ENCODE measurements around the gene ARHGEF7.
"Not testable (repeated sequence)": the region's sequence is repeated elsewhere in the genome, so short reads cannot be mapped to it uniquely, and the experiment has no call there.

ARHGEF7 gene

GRCh38 chr13:111230385-111230930 lies 115.3 kb downstream of the ARHGEF7 start:
- DNase-seq = no peak

GRCh38 chr13:111232191-111232590 lies 117.1 kb downstream of the ARHGEF7 start:
- DNase-seq = no peak

GRCh38 chr13:111233080-111233479 lies 118.0 kb downstream of the ARHGEF7 start:
- no peak for DNase-seq

DNA sequence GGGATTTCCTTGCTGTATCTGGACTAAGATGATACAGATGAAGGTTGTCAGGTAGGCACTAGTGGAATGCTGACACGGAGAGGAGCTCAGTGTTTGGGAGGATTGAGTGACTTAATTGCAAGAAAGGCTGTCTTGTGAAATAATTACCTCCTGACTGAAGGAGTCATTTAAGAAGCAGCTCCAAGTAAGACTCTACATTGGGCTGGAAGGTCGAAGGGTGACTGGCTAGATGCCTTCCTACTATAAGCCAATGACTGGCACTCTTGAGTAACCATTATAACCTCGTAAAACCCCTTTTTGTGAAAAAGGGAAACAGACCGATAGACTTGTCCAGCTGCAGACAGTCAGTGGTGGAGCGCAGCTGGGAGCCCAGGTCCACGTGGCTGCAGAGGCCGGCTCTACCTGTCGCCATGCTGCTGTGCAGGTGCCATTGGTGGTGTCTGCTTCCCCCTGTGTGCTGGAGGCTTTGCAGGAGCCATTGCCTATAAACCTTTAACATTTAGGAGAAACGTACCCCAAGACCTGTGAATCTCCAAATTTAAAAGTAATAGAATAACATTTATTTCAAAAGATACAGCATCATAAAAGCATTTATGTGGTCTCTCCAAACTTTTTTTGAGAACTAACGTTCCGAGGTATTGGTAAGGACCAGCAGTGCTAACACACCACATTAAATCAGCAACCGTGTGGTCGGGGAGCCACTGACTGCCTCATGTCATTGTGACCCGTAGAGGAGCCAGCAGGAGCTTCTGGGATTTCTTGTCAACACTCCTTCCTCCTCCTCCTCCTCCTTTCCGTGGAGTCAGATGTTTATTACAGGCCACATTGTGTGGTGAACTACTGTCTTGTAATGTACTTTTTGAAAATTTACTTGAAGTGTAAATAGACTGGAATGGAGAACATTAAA lies 124.9 kb downstream of the ARHGEF7 start:
- DNase-seq = no peak

DNA sequence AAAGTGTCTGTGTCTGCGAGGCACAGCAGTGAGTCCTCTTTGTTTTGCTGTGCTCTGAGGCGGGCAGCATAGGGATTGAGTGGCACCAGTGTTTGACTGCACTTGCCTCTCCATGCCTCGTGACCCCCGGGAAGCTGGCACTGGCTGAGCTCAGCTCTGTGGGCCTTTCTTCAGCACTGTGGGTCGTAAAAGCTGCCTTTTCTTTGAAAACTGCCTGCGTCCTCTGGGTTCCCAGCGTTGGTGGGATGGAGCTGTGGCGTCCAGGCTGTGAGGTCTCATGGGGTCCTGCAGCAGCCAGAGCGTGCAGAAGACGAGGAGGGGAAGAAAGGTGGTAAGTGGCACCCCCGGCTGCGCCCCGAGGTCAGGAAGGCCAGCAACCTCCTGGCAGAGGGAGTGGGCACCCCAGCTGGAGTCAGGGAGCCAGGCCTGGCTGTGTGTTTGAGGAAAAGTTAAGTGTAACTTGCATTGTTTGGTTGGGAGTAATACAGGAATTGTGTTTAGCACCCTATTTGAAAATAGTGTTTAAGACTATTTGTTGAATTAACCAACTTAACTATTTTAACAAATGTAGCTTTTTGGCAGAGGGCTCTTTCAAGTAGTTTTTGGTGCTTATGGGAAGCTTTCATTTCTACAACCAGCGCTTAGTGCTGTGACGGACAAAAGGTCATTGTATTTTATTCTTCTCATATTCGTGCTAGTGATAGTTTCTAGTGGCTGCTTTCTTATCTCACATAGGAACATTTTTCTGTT lies 126.1 kb downstream of the ARHGEF7 start:
- no peak for DNase-seq

- no peak for DNase-seq
Observed at GRCh38 chr13:111241862-111242261, 126.8 kb downstream of the ARHGEF7 start.

- DNase-seq = no peak
Observed at GRCh38 chr13:111242585-111242984, 127.5 kb downstream of the ARHGEF7 start.

GRCh38 chr13:111243981-111244380 lies 128.9 kb downstream of the ARHGEF7 start:
- no peak for DNase-seq

DNA sequence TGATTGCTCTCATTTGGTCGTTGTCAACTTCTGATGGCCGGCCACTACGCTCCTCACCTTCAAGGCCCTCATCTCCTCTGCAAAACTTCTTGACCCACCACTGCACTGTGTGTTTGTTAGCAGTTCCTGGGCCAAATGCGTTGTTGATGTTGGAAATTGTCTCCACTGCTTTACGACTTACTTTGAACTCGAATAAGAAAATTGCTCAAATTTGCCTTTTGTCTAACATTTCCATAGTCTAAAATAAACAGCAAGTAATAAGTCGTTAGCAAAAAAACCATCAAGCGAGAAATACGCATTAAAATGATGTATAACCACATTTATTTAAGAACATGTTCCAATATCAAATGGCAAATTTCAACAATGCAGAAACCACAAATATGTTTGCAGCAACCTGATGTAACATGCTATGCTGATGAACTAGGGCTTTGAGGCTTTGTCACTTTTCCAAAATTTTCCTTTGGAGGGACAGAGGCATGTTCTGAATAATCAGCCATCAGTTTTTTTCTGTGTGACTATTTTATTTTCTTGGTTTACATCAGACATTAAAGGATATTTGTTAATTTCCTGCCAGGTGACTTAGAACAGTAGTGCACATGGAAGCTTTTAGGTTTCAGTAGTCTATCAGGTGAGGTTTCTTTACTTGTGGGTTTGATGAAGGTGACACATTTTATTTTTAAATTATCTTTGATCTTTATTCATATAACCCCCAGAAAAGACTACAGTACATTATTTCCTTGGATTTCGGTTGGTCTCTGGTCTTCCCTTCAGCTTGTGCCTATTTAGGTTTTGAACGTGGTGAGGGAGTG lies 130.7 kb downstream of the ARHGEF7 start:
- no peak for DNase-seq

GRCh38 chr13:111247552-111247951 lies 132.4 kb downstream of the ARHGEF7 start:
- DNase-seq = no peak

- DNase-seq = no peak
Observed at GRCh38 chr13:111248822-111249221, 133.7 kb downstream of the ARHGEF7 start.

- DNase-seq = no peak
Observed at GRCh38 chr13:111249637-111250360, 134.7 kb downstream of the ARHGEF7 start.

DNA sequence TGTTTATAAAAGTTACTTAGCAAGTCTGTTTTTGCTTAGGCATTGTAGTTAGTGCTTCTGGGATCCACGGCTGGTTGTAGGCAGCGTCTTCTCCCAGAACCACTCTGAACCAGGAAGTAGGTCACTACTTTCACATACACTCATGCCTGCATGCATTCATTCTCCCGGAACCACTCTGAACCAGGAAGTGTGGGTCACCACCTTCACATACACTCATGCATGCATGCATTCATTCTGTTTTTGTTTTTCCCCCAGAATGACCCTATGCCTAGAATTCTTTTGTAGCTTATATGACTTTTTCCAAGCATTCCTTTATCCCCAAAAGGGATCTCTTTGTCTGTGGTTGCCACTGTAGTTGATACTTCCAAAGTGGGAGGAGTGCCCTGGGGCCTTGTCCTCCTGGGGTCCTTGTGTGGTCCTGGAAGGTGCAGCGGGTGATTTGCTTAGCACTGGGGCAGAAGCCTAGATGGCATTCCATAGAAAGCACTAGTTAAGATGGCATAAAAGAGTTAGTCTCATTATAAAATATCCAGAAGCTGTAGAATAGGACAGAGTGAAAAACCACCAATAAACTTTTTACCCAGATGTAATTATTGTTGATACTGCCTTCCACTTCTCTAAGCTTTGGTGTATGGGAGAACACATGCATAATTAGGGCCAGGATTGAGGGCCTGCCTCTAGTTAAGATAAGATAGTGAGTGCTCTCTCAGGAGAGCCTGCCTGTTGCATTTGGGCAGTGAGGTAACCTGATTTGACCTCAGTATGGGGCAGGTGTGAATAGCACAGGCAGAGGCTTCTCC lies 136.7 kb downstream of the ARHGEF7 start:
- no peak for DNase-seq

DNA sequence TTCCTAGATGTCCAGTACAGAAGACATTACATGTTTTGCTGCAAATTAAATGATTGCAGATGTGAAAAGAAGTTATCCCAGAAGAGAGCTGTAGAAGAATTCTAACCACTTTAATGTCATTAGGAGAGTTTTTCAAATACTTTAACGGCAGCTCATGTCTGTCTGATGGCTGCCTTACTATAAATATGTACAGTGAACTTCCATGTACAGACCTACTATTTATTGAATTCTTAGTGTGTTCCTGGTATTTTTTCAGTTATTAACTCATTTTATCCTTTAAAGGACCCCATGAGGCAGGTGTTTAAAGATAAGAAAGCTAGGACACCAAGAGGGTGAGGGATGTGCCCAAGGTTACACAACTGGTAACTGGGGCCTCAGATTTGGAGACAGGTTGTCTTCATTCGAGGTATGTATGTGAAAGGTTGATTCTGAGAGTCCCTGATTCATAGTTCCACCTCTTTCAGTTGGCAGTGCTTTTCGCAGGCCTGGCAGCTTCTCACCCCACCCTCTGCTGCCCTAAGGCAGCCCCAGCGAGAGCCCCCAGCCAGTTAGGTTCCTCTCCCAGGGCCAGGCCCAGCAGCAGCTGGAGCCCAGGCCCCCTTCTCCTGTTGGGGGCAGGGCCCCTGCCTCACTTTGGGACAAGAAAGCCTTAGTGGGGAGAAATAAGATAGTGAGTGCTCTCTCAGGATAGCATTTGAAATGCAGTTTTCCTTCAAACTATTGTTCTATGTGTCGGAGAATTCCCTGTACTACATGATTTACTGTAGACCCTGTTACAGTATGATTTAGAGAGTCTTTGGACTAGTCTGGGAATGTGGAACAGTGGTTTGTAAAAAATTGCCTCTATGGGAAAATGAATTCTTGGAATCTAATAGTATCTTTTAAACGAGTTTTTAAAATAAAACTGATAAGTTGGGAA lies 137.6 kb downstream of the ARHGEF7 start:
- DNase-seq = no peak

GRCh38 chr13:111253365-111253872 lies 138.3 kb downstream of the ARHGEF7 start:
- no peak for DNase-seq

DNA sequence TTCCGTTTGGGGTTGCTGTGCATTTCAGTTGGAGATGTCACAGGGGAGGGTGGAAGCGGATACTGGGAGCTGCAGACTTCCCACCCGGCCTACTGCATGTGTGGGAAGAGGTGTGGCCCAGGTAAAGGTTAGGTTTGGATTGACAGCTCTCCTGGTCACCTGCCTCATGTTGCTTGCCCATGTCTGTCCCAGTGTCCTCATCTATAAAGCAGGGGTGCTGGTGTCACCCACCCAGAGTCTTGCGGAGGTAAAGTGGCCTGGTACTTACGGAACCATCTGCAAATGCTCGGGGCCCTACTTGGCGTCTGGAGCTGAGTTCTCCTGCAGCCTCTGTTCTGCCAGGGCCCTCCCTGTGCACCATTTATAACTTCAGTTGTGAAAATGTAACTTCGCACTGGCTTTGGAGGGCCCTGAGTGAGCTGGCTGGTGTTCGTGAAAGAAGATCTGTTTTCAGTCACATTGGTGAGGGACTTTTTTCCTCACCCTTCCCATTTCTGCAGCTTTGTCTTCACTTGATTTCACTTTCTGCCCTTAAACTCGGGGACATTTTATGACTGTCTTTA lies 140.2 kb downstream of the ARHGEF7 start:
- DNase-seq = no peak

GRCh38 chr13:111256458-111256857 lies 141.3 kb downstream of the ARHGEF7 start:
- no peak for DNase-seq

GRCh38 chr13:111256946-111257345 lies 141.8 kb downstream of the ARHGEF7 start:
- DNase-seq = no peak

DNA sequence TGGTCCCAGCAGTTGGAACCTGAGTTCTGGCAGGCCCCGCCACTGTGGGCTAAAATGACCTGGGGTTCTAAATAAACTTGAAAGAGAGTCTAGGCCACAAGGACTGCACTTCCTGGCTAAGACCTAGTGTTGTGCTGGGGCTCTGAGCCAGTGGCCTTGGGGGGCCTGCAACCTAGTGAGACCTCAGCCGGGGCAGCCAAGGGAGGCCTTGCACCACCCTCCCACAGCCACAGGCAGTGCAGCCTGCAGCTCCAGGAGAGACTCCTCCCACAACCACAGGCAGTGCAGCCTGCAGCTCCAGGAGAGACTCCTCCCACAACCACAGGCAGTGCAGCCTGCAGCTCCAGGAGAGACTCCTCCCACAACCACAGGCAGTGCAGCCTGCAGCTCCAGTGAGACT lies 142.8 kb downstream of the ARHGEF7 start:
- DNase-seq = not testable (repeated sequence)

- no peak for DNase-seq
Observed at GRCh38 chr13:111258637-111259036, 143.5 kb downstream of the ARHGEF7 start.
